Esophagus squamous epithelium (tissue), 4 donors: ENCODE data around the gene KLHL2.

Experiments used
- CTCF ChIP-seq, 6 experiments: fragments of 450-650 bp in 4 of 6; fragments of 200-600 bp in 2 of 6; sonication (generic) in 2 of 6; IDR thresholded peaks; one replicate each; pipeline ENCODE4 v1.5.1; 2016 to 2019; ENCODE audit warnings: antibody characterized with exemption in 6 of 6, mild to moderate bottlenecking in 4 of 6, moderate library complexity in 4 of 6
- POLR2A ChIP-seq, 4 donors: fragments of 450-650 bp; IDR thresholded peaks; one replicate each; pipeline ENCODE4 v1.6.1; 2017; ENCODE audit warnings: antibody characterized with exemption in 4 of 4, mild to moderate bottlenecking in 4 of 4, moderate library complexity in 3 of 4

GRCh38 chr4:165208221-165208652, 876 bp downstream of the KLHL2 start:
- TF ChIP-seq CTCF (IDR thresholded peaks at IDR 0.05) (no peak), POLR2A (IDR thresholded peaks at IDR 0.05) (no peak)
